HG02981 (cell line): ENCODE results near the gene ZC3H13.

Experiments used
- ATAC-seq: cut with Tn5 transposase; IDR thresholded peaks from one replicate; pipeline ENCODE4 v1.9.1; 2021; ENCODE audit warnings: mild to moderate bottlenecking, moderate library complexity; ENCODE audit not compliant: unreplicated experiment

Gene ZC3H13

DNA sequence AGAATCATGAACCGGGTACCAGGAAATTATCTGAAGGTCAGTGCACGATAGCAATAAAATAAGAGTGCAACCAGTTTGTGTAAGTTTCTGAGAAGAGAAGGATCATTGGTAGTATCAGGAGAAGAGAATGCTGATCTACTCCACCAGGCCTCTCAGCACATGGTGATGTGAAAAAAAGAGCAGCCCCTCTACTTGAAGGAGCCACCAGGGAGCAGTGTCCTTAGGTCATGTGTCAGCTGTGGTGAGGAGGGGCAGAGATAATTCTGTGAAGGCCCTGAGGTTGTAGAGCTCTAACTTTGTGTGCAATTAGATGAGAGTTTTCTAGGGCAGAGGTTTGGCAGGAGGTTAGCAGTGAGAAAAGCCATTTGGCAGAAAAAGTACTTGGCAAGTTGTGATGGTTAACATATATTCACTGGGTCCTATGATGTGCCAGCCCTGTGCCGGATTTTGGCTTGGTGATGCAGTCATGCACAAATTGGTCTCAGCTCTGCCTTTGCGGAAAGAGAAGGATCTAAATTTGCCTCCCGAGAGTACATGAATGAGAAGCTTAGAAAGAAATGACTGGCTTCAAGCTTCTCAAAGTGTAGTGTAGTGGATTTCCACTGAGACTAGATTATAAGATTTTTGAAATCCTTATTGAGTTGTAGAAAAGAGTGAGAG lies 19.2 kb upstream of the ZC3H13 start:
- peak; percentile 82 for ATAC-seq

DNA sequence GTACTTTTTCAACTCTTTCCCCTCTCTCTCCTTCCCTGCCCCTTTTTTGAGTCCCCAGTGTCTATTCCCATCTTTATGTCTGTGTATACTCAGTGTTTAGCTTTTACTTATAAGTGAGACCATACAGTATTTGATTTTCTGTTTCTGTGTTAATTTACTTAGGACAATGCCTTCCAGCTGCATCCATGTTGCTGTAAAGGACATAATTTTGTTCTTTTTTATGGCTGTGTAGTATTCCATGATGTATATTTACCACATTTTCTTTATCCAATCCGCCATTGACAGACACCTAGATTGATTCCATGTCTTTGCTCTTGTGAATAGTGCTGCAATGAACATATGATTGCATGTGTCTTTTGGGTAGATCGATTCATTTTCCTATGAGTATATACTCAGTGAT lies 10.7 kb upstream of the ZC3H13 start:
- no peak for ATAC-seq

DNA sequence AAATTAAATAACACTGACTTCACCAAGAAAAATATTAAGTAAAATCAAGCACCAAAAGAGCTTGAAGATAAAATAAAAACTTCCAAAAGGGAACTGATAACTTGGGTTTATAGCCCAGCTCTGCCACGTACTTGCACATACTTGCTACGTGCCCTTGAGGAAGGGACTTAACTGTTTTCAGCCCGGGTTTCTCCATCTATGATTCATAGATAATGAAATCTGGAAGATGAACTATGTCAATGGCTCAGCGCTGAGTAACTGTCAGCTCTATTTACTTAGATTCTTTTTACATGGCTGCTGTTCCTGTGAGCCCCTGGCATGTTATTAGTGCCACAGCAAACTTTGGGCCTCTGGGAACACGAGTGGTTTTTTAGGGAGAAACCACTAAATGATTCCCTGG lies 9.6 kb upstream of the ZC3H13 start:
- no peak for ATAC-seq

DNA sequence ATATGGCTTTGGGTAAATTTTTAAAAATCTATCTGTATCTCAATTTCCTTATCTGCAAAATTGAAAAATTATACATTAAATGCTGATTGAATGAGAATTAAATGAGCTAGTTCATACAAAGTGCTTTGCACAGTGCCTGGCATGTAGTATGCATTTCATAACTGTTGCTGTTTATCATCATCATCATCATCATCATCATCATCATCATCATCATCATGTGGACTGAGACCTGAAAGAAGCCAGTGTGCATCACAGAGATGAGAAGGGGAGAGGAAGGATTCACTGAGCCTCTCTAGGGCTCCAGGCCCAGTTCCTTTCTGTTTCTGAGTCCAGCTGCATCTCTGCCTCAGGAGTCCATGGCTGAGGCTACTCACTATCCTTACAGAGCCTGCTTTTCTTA lies 6.9 kb upstream of the ZC3H13 start:
- ATAC-seq, result no peak

DNA sequence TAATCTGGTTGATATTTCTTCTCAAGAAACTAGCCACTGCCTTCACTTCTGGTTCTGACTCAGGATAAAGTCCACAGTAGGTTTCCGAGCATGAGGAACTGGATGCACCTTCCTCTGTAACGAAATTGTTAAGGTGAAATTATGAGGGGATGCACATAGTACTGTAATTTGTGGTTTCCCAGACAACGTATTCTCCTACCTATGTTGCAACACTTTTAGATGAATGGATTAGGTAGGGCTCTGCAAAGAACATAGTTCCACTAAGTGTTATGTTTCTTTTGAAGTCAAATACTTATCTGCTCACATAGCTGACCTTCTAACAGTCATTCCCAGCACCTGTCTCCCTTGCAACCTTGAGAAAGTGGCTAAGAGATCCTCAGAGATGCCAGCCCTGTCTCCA lies 5.7 kb upstream of the ZC3H13 start:
- ATAC-seq, result no peak

DNA sequence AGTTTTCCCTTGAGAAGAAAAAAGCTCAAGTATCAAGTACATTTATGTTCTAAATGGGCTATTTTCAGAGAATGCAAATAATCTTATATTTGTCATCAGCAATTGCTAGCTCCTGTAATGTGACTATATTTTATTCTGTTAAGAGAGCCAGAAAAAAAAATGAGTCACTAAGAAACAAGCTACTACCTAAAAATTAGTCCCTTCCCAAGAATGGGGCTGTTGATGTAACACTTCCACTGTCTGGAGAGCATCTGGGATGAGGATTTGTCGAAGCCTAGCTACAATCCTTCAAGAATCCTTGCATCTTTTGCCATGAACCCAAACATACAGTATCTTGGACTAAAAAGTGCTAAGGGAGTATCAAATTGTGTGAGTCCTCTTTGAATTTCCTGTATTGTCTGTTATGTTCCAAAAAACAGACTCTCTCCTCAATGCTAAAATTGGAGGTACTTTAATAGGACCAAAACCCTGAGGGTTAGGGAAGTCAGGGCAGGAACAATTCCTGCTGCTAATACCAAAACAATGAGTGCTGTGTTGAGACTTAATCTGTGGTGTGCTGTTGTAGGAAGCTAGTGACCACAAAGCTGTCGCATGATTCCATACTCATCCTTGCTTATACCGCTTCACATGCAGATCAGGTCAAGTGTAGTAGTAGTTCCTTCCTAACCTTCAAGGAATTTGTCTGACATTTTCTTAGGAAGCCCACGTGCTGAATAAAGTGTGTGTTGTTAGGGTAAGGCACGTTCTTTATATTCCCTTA lies 4.9 kb upstream of the ZC3H13 start:
- ATAC-seq, result no peak

DNA sequence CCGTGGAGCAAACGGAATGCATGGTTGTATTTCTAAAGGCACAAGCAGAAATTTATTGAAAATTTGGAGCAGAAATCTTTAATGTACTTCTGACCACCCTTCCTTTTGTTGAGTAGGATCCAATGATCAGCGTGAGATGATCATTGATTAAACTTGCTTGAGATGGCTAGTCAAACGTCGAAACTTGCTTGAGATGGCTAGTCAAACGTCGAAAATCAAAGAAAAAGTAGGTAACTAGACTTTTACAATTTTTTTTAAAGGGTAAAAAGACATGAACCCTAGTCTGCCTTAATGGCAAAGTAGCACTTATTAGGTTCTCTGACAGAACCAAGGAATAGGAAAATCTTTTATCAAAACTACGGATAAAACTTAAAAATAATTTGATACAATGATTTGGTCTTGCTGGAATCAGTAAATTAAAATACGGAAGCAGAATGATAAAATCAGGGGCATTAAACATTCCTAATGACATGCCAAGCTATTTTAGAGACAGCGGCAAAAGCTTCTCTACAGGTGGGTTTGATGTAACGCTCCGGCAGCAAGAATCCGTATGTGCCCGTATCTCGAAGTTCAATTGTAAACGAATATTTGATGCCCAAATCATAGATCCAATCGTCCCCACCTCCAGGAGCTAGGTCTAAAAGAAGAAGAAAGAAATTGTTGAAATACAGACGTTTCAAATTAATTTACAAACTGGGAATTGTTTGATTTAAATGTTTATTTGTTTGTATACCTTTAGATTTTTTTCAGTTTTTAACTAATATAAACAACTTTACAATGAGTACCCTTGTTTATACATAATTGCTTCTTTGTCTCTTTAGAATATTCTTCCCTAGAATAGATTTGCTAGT lies 841 bp upstream of the ZC3H13 start:
- no peak for ATAC-seq

DNA sequence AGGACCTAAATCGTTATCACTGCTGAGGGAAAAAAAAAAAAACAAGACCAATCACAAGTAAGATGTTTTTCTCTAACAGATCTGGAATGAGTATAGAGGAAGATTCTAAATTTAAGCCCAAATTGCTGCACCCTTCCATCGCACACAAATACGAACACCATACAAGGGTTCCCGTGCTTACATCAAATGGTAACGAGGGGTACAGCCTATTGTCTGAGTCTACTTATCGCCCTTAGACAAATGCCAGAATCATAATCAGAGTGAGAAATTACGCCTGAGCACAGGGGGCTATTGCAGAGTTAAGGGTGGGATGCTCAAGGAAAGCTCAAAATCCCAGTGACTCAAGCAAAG lies 603 bp downstream of the ZC3H13 start:
- ATAC-seq, result peak; percentile 4

DNA sequence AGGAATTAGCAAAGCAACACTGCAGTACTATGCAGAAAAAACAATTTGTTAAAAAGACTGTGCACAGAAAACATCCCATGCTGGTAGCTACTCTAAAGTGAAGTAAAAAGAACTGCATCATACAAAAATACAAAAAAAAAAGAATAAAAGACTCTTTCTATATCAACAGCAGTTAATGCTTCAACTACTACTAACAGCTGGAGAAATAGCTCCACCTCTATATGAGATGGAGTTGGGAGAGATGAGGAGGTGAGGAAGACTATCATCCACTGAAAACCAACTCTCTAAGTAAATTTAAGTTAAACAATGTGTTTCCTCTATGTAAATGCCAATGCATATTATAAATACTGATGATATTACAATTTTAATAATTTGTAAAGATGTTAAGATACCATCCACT lies 1.8 kb downstream of the ZC3H13 start:
- ATAC-seq, result no peak

DNA sequence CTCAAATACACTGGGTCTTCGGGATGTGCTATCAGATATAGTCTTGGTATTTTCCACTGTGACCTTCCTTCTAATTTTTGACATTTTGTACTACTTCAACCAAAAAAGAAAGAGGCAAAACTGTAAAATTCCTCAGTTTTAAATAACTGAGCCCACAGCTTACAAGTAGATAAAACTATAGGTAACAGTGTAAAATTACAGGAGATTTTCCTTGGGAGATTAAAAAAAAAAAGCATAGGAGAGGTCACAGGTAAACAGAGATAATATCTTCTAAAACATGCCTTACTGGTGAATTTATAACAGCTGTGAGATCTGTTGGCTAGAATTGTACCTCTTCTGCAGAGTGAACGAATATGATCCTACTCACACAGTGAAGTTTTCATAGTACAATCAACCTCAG lies 7.1 kb downstream of the ZC3H13 start:
- ATAC-seq, result no peak

DNA sequence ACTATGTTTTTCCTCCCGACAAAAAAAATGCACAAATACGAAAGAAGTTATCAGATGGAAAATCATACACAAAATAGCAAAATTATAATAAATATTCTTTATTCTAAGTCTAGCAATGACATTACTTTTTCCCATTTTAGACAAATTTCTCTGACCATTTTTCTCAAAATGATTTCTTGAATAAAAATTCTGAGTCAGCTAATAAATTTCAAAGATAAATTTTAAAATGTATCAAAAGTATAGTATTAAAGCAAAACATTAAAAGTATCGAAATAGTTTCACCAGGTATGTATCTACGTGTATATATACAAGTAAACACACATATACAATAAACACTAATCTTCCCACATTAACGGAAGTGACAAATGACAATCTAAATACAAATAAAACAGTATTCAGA lies 8.9 kb downstream of the ZC3H13 start:
- no peak for ATAC-seq

DNA sequence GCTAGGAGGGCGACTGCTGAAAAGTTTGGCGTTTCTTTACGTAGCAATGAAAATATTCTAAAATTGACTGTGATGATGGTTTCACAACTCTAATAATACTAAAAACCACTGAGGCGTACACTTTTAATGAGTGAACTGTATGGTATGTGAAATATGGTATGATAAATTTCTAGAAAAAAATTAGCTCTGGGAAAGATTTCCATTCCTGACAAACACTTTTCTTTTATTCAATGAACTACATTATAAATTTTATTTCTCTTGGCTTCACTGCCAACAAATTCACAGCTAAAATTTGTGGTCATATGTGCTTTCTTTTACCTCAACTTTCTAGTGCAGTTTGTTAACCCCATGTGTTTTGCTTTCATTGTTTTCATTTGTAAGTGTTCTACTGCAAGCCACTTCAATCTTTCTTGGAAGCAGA lies 11.1 kb downstream of the ZC3H13 start:
- ATAC-seq, result no peak

DNA sequence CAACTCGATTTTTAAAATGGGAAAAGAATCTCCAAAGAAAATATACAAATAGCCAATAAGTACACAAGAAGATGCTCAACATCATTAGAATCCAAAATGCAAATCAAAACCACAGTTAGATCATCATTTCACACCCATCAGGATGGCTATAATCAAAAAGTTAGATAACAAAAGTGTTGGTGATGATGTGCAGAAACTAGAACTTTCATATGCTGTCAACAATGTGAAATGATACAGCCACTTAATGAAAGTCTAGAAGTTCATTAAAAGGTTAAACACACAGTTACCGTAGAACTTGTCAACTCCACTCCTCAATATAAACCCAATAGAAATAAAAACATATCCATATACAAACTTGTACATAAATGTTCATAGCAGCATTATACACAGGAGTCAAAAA lies 11.8 kb downstream of the ZC3H13 start:
- no peak for ATAC-seq

DNA sequence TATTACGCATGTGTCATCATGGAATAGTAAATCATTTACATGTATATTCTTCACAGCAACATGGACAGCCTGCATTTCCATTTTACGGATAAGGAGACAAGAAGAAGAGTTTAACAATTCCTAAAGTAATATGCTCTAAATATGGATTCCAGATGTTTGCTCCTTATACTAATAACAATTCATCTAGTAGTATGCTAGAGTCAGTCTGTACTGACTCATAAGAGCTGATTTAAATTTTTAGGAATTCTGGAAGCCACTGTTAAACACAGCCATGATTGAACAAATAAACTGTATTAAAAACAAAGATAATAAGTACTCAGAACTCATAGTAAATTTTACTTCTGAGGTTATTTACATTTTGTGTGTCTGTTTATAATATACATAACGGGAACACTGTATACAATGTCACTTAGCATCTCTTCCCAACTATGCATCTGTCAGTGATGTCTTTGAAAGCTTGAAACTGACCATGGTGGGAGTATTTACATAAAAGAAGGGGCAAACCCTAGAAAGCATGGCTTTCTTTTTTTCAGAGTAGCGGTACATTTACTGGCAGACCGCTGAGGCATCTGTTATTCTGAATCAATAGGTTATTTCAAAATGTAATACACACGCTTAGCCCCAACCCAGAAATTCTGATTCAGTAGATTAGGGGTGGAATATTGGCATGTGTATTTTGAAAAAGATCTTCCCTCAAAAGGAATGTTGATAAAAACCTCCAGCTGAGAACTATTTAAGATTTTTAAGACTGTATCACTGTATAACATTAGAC lies 12.9 kb downstream of the ZC3H13 start:
- no peak for ATAC-seq

DNA sequence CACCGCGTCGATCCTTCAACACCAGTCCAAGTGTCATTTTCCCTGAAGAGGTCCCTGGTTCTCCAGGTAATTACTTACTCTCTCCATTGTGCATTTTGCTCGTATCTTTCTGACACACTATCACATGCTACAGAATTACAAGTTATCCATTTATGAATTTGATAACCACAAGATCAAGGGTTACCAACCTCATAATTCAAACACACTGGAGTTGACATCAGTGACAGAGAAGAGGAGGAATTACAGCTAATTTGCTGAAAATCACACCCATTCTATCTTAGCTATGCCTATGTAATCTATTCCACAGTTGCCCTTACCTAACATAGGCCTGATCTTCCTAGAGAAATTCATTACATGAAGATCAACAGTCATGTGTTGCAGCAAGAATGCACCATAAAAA lies 14.2 kb downstream of the ZC3H13 start:
- ATAC-seq, result no peak

DNA sequence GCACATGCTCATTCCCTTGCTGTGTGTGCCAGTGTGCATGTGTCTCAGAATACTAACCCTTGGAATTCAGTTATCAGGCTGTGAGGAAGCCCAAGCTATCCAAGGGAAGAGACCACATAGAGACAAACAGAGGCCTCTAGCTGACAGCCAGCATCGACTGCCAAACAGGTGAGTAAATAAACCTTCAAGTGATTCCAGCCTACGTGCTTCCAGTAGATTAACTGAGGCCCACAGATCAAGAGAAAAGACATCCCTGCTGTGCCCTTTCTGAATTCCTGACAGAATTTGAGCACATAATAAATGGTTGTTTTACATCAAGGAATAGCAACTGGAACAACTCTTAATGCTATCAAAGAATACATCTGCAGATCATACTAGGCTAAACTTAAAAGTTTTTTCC lies 17.5 kb downstream of the ZC3H13 start:
- ATAC-seq, result no peak

DNA sequence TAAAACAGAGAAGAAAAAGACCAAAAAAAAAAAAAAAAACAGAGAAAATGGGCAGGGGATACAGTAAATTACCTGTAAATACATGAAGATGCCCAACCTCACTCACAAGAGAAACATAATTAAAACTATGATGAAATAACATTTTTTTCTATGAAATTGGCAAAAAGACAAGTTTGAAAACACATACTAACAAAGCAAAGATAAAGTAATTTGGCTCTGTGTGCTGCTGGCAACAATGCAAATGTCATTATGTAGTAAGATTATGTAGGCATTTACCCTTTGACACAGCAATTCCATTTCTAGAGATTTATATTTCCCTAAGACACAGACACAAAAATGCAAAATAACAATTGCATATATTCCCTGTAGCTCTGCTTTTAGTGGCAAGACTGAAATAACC lies 20.2 kb downstream of the ZC3H13 start:
- no peak for ATAC-seq

DNA sequence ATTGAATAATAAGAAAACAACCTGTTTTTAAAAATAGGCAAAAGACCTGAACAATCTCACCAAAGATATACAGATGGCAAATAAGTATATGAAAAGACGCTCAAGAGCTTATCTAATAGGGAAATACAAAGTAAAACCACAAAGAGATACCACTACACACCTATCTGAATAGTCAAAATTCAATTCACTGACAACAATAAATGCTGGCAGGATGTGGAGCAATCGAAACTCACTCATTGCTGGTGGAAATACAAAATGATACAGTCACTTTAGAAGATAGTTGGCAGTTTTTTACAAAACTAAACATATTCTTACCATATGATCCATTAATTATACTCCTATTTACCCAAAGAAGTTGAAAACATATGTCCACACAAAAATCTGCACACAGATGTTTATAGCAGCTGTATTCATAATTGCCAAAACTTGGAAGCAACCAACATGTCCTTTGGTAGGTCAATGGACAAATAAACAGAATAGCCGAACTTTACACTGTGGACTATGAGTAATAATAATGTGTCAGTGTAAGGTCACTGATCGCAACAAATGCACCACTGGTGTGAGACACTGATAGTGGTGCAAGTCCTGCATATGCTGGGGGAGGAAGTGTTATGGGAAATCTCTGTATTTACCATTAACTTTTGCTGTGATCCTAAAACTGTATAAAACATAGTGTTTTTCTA lies 20.8 kb downstream of the ZC3H13 start:
- ATAC-seq, result no peak

DNA sequence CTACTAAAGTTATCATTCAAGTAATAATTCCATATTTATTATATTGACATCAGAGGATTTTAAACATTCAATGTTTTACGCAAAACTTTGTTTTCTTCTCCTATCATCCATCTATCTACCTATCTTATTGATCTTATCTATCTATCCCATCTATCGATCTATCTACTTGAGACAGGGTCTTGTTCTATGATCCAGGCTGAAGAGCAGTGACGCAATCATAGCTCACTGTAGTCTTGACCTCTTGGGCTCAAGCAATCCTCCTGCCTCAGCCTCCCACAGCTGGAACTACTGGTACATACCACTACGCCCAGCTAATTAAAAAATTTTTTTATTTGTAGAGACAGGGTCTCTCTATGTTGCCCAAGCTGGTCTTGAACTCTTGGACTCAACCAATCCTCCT lies 27.4 kb downstream of the ZC3H13 start:
- ATAC-seq, result no peak

DNA sequence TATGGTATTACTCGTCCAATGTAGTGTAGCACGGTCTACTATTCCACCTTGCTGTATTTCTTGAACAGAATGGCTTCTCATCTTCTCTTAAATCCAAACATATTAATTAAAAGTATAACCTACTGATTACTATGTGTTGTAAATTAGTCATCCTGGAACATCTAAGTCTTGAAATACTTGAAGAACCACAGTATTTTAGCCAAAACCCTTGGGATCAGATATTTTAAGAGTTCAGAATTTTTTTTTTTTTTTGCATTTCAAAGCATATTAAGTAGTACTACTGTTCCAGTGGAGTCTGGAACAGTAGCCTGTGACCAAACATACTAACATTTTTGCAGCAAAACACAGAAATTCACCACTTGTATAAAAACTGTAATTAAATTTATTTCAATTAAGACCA lies 30.1 kb downstream of the ZC3H13 start:
- ATAC-seq, result no peak

DNA sequence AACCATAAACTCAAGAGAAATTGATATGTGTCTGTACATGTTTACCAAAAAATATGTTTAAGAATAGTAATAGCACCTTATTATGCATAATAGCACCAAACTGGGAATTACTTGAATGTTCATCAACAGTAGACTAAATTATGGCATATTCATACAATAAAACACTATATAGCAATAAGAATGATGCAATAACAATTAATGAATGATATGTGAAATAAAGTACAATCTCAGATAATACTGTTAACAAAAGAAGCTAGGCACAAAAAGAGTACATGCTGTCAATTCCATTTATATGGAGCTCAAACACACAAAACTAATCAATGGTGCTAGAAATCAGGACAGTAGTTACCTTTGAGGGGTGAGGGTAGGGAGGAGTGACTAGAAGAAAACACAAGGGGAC lies 36.3 kb downstream of the ZC3H13 start:
- ATAC-seq, result no peak
